Endothelial cell of umbilical vein (primary cell): ENCODE results near the gene MICAL3.

Source experiments
- CTCF ChIP-seq, 2 donors: IDR thresholded peaks; 1 replicate in 1 of 2; 2 replicates in 1 of 2; pipeline ENCODE4 v1.5.1; 2011; ENCODE audit warnings: low read length in 2 of 2, mild to moderate bottlenecking in 2 of 2, moderate library complexity in 2 of 2, control low read depth in 1 of 2, inconsistent platforms in 1 of 2, low read depth in 1 of 2; ENCODE audit not compliant: insufficient read depth in 1 of 2; ENCODE audit errors: extremely low read depth in 1 of 2
- EZH2 ChIP-seq: IDR thresholded peaks from 2 replicates; pipeline ENCODE4 v1.6.1; 2012; ENCODE audit warnings: borderline replicate concordance, low read depth, mild to moderate bottlenecking, moderate library complexity, low read length, inconsistent platforms; ENCODE audit not compliant: severe bottlenecking
- FOS ChIP-seq: IDR thresholded peaks from 2 replicates; pipeline ENCODE4 v1.6.1; 2011; ENCODE audit warnings: mild to moderate bottlenecking, low read length, moderate library complexity, borderline replicate concordance; ENCODE audit not compliant: insufficient read depth
- GATA2 ChIP-seq: IDR thresholded peaks from 2 replicates; pipeline ENCODE4 v1.7.0; 2011; ENCODE audit warnings: low read depth, mild to moderate bottlenecking, moderate library complexity, mixed read lengths, low read length; ENCODE audit not compliant: insufficient read length, insufficient read depth
- JUN ChIP-seq: IDR thresholded peaks from 2 replicates; pipeline ENCODE4 v1.6.1; 2011; ENCODE audit warnings: borderline replicate concordance, low read depth; ENCODE audit not compliant: insufficient read length, insufficient read depth
- MAX ChIP-seq: IDR thresholded peaks from 2 replicates; pipeline ENCODE4 v1.6.1; 2011; ENCODE audit not compliant: insufficient read depth, insufficient read length
- MYC ChIP-seq: IDR thresholded peaks from one replicate; pipeline ENCODE4 v1.6.1; 2011; ENCODE audit warnings: mild to moderate bottlenecking, low read depth, low read length
- POLR2A ChIP-seq: IDR thresholded peaks from 2 replicates; pipeline ENCODE4 v1.6.1; 2012; ENCODE audit warnings: low read depth, mild to moderate bottlenecking, control low read depth, low read length
- POLR2AphosphoS5 ChIP-seq: IDR thresholded peaks from 2 replicates; pipeline ENCODE4 v1.6.1; 2012; ENCODE audit warnings: low read depth, mild to moderate bottlenecking, control low read depth, low read length, moderate library complexity; ENCODE audit not compliant: insufficient read depth

- TF ChIP-seq POLR2A, result no peak
- no peak for TF ChIP-seq CTCF (IDR thresholded peaks at IDR 0.05; ENCODE audit: extremely low read depth in 1 of 2, insufficient read depth in 1 of 2, low read depth in 1 of 2, low read length in 2 of 2)
- TF ChIP-seq EZH2, result no peak
- no peak for TF ChIP-seq MYC
- no peak for TF ChIP-seq MAX
- no peak for TF ChIP-seq JUN
- no peak for TF ChIP-seq GATA2
- no peak for TF ChIP-seq POLR2AphosphoS5
- TF ChIP-seq FOS, result no peak
Measured at GRCh38 chr22:17875631-17876030, 148.7 kb downstream of the MICAL3 start.
